ENCODE measurements around the gene DYNLT2B.
"Not testable (repeated sequence)": the region's sequence is repeated elsewhere in the genome, so short reads cannot be mapped to it uniquely, and the experiment has no call there.

The DYNLT2B gene

GRCh38 chr3:196254376-196255283 is 63.4 kb downstream of the DYNLT2B start:
- no peak overlapping the region for H3K4me3 ChIP-seq (ENCODE audit: low read depth in 1 of 2, low read length in 2 of 2)
- peaks cover 0 to 37% of the 10 kb centered on the region in 2 donors for H3K36me3 ChIP-seq (ENCODE audit: control insufficient read depth in 1 of 2, insufficient read depth in 2 of 2, low read length in 2 of 2)
- no peak overlapping the region for H3K27ac ChIP-seq (ENCODE audit: low read depth, low read length)
- no peaks in the 10 kb centered on the region for H3K9me3 ChIP-seq (ENCODE audit: control insufficient read depth in 1 of 2, low read length in 2 of 2)
- no peak overlapping the region for H3K9ac ChIP-seq (ENCODE audit: low read depth in 1 of 2, low read length in 2 of 2)
- no peaks in the 10 kb centered on the region for H3K4me1 ChIP-seq (ENCODE audit: control insufficient read depth in 1 of 2, insufficient read depth in 2 of 2, low read length in 2 of 2)
- no peaks in the 10 kb centered on the region for H3K27me3 ChIP-seq (ENCODE audit: control insufficient read depth in 1 of 2, insufficient read depth in 2 of 2, low read length in 2 of 2)

DNA sequence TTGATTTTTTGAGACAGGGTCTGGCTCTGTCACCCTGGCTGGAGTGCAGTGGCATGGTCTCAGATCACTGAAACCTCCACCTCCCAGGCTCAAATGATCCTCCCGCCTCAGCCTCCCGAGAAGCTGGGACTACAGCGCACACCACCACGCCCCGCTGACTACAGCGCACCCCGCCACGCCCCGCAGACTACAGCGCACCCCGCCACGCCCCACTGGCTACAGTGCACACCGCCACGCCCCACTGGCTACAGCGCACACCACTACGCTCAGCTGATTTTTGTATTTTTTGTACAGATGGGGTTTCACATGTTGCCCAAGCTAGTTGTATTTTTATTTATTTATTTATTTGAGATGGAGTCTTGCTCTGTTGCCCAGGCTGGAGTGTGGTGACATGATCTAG is 66.1 kb downstream of the DYNLT2B start:
- H3K27me3 ChIP-seq (ENCODE audit: control insufficient read depth in 1 of 2, insufficient read depth in 2 of 2, low read length in 2 of 2): no peaks in the 10 kb centered on the region
- no peak overlapping the region for H3K27ac ChIP-seq (ENCODE audit: low read depth, low read length)

DNA sequence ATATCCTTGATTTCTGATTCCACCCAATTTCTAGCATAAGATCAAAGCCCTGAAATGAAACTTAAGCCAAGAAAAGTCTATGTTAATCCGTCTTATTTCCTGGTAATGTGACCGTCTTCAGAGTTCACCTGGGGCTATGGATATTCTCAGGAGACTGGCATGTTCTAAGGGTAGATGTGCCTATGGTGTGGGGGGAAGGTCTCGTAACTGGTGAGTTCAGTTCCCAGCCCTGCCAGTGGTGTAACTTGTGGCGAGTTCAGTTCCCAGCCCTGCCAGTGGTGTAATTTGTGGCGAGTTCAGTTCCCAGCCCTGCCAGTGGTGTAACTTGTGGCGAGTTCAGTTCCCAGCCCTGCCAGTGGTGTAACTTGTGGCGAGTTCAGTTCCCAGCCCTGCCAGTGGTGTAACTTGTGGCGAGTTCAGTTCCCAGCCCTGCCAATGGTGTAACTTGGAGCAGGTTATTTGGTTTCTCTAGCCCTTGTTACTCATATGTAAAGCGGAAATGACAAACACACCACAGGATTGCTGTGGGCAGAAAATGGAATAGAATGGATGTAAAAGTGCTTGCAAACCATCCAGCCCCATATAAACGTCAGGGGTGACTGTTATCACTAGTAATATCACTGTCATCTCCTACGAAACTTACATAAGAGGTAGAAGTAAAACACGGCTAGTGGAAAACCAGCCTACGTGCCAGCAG is 71.3 kb downstream of the DYNLT2B start:
- Histone ChIP-seq H3K36me3 (ENCODE audit: control insufficient read depth in 1 of 2, insufficient read depth in 2 of 2, low read length in 2 of 2) (peaks cover 14 to 63% of the 10 kb centered on the region in 2 donors), H3K4me1 (ENCODE audit: control insufficient read depth in 1 of 2, insufficient read depth in 2 of 2, low read length in 2 of 2) (no peaks in the 10 kb centered on the region), H3K27me3 (ENCODE audit: control insufficient read depth in 1 of 2, insufficient read depth in 2 of 2, low read length in 2 of 2) (no peaks in the 10 kb centered on the region), H3K9ac (ENCODE audit: low read depth in 1 of 2, low read length in 2 of 2) (no peak overlapping the region), H3K9me3 (ENCODE audit: control insufficient read depth in 1 of 2, low read length in 2 of 2) (no peaks in the 10 kb centered on the region), H3K27ac (ENCODE audit: low read depth, low read length) (no peak overlapping the region), H3K4me3 (ENCODE audit: low read depth in 1 of 2, low read length in 2 of 2) (no peak overlapping the region)

More for the DNA sequence above, 66.1 kb downstream of the DYNLT2B start:
- peaks cover 11 to 52% of the 10 kb centered on the region in 2 donors for H3K36me3 ChIP-seq (ENCODE audit: control insufficient read depth in 1 of 2, insufficient read depth in 2 of 2, low read length in 2 of 2)
- no peak overlapping the region for H3K4me3 ChIP-seq (ENCODE audit: low read depth in 1 of 2, low read length in 2 of 2)
- H3K9ac ChIP-seq (ENCODE audit: low read depth in 1 of 2, low read length in 2 of 2): no peak overlapping the region
- H3K4me1 ChIP-seq (ENCODE audit: control insufficient read depth in 1 of 2, insufficient read depth in 2 of 2, low read length in 2 of 2): no peaks in the 10 kb centered on the region
- H3K9me3 ChIP-seq (ENCODE audit: control insufficient read depth in 1 of 2, low read length in 2 of 2): no peaks in the 10 kb centered on the region

DNA sequence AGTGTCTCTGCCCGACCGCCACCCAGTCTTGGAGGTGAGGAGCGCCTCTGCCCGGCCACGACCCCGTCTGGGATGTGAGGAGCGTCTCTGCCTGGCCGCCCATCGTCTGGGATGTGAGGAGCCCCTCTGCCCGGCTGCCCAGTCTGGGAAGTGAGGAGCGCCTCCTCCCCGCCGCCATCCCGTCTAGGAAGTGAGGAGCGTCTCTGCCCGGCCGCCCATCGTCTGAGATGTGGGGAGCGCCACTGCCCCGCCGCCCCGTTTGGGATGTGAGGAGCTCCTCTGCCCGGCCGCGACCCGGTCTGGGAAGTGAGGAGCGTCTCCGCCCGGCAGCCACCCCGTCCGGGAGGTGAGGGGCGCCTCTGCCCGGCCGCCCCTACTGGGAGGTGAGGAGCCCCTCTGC is 73.9 kb downstream of the DYNLT2B start:
- not testable (repeated sequence) for H3K4me1 ChIP-seq (ENCODE audit: control insufficient read depth in 1 of 2, insufficient read depth in 2 of 2, low read length in 2 of 2); H3K27ac ChIP-seq (ENCODE audit: low read depth, low read length); H3K4me3 ChIP-seq (ENCODE audit: low read depth in 1 of 2, low read length in 2 of 2); H3K9me3 ChIP-seq (ENCODE audit: control insufficient read depth in 1 of 2, low read length in 2 of 2); H3K9ac ChIP-seq (ENCODE audit: low read depth in 1 of 2, low read length in 2 of 2); H3K27me3 ChIP-seq (ENCODE audit: control insufficient read depth in 1 of 2, insufficient read depth in 2 of 2, low read length in 2 of 2)
- H3K36me3 ChIP-seq (ENCODE audit: control insufficient read depth in 1 of 2, insufficient read depth in 2 of 2, low read length in 2 of 2): peaks cover 19 to 72% of the 10 kb centered on the region in 2 donors

- Histone ChIP-seq H3K36me3 (ENCODE audit: control insufficient read depth in 1 of 2, insufficient read depth in 2 of 2, low read length in 2 of 2) (peaks cover 29 to 75% of the 10 kb centered on the region in 2 donors), H3K4me3 (ENCODE audit: low read depth in 1 of 2, low read length in 2 of 2) (no peak overlapping the region)
These were observed 76.3 kb downstream of the DYNLT2B start for GRCh38 chr3:196241704-196242103.

More at GRCh38 chr3:196241704-196242103, 76.3 kb downstream of the DYNLT2B start:
- Histone ChIP-seq H3K9me3 (ENCODE audit: control insufficient read depth in 1 of 2, low read length in 2 of 2) (no peaks in the 10 kb centered on the region), H3K27ac (ENCODE audit: low read depth, low read length) (no peak overlapping the region), H3K27me3 (ENCODE audit: control insufficient read depth in 1 of 2, insufficient read depth in 2 of 2, low read length in 2 of 2) (no peaks in the 10 kb centered on the region), H3K9ac (ENCODE audit: low read depth in 1 of 2, low read length in 2 of 2) (no peak overlapping the region), H3K4me1 (ENCODE audit: control insufficient read depth in 1 of 2, insufficient read depth in 2 of 2, low read length in 2 of 2) (no peaks in the 10 kb centered on the region)

All from duodenal mucosa (tissue), 2 donors.